HFF-Myc (cell line): ENCODE data around the gene ZNF75A.
A peak's percentile ranks its signal among the peaks of the same experiment; 100 is the strongest.

Experiments
- DNase-seq: peaks from one replicate; pipeline ENCODE4 v3.0.0-alpha.2; 2011; ENCODE audit warnings: low read depth; ENCODE audit errors: extremely low read depth
- H3K4me3 ChIP-seq: replicated peaks from 2 replicates; pipeline ENCODE4 v1.5.1; 2011; ENCODE audit warnings: low read depth, mild to moderate bottlenecking, control low read depth, low read length
- TF ChIP-seq, protein P1 (sequence below): IDR thresholded peaks from 2 replicates; pipeline ENCODE4 v1.5.1; 2012; ENCODE audit warnings: mild to moderate bottlenecking, low read depth, low read length, control low read depth; ENCODE audit errors: missing control alignments

Gene ZNF75A

GRCh38 chr16:3305109-3306068 lies at the start of gene ZNF75A, which contains the start of gene TIGD7:
ZNF75A (plus strand) TSS chr16:3305497; CDS start chr16:3308429, 2,932 bp downstream.
TIGD7 (minus strand) TSS chr16:3305430; CDS start chr16:3300614, 4,816 bp downstream.
- TF ChIP-seq, protein P1, sequence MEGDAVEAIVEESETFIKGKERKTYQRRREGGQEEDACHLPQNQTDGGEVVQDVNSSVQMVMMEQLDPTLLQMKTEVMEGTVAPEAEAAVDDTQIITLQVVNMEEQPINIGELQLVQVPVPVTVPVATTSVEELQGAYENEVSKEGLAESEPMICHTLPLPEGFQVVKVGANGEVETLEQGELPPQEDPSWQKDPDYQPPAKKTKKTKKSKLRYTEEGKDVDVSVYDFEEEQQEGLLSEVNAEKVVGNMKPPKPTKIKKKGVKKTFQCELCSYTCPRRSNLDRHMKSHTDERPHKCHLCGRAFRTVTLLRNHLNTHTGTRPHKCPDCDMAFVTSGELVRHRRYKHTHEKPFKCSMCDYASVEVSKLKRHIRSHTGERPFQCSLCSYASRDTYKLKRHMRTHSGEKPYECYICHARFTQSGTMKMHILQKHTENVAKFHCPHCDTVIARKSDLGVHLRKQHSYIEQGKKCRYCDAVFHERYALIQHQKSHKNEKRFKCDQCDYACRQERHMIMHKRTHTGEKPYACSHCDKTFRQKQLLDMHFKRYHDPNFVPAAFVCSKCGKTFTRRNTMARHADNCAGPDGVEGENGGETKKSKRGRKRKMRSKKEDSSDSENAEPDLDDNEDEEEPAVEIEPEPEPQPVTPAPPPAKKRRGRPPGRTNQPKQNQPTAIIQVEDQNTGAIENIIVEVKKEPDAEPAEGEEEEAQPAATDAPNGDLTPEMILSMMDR: no peak
- peak within 1 kb of the TSS; percentile 55 for H3K4me3 ChIP-seq
- DNase-seq: peak; percentile 44

- H3K4me3 ChIP-seq: no peak within 1 kb of the TSS
- no peak for DNase-seq
- TF ChIP-seq, protein P1: no peak
Observed at GRCh38 chr16:3256146-3256865, 49.0 kb upstream of the ZNF75A start, which contains the start of gene MEFV. MEFV (minus strand) TSS chr16:3256633; CDS start chr16:3256587, 46 bp downstream.

DNA sequence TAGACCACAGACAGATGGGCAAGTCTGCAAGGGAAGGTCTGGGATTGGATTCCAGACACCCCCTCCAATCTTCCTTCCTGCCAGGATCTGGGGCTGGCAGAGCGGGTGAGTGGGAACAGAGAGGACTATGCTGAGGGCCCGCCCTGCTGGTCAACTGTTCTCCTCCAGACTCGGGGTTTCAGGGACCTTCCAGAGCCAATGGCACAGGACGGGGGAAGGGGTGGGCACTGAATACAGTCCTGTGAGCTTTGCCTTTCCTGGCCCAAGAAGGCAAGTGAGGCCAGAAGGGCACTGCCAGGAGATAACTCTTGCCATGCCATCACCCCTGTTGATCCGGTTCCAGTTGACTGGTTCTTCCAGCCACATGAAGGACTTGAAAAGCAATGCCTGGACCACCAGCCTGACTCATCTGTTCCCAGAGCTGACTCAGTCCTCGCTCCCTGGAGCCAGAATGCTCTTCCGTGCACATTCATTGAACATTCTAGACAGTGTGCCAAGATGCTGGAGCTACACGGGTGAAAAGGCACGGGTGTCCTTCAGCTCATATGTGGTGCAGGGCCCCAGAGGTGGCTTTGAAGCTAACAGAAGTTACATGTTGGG lies 48.3 kb upstream of the ZNF75A start:
- DNase-seq: no peak
- TF ChIP-seq, protein P1: no peak
- H3K4me3 ChIP-seq: no peak overlapping the region

DNA sequence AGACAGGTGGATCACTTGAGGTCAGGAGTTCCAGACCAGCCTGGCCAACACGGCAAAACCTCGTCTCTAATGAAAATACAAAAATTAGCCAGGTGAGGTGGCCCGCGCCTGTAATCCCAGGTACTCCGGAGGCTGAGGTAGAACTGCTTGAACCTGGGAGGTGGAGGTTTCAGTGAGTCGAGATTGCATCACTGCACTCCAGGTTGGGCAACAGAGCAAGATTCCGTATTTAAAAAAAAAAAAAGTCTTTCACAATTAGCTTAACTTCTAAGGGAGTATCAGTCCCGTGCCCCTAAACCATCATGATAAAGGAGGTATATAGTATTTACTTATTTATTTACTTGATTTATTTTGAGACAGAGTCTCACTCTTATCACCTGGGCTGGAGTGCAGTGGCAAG lies 45.5 kb upstream of the ZNF75A start:
- no peak for DNase-seq
- TF ChIP-seq, protein P1: no peak
- no peak overlapping the region for H3K4me3 ChIP-seq

DNA sequence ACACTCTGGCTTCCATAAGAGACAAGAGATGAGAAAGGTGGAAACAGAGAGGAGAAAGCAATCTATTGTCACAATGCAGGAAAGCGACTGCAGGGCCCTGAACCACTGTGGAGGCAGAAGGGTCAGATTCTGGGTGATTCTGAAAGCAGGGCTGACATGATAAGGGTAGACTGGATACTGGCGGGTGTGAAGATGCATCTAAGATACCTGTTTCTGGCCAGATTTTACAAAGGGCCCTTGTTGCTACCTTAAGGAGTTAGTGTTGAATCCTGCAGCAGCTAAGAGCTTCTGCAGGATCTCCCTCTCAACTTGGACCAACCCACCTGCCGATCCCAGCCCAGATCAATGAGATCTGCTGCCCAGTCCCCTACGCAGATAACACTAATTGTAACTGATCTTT lies 42.8 kb upstream of the ZNF75A start:
- DNase-seq: no peak
- no peak overlapping the region for H3K4me3 ChIP-seq
- TF ChIP-seq, protein P1: no peak
